ENCODE results near the gene CFL1.

Gene CFL1

DNA sequence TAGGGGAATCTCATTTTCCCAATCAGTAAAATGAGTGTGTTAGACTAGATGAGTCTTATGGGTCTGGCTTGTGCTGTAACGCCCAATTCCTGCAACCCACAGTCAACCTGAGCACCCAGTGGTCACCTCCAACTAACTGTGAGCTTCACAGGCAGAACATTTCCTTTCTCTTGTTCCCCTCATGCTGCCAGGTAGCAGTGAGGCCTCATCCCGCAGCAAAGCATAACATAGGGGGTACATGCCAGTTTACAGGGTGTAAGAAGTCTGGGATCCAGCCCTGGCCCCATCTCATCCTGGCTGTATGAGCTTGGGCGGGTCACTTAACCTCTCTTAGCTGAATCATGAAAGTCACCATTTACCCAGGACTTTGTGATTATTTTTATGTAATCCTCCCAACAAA lies 10.9 kb upstream of the CFL1 start:
- no peaks in the 10 kb centered on the region for H3K9me3 Mint-ChIP-seq
- peaks cover 15% of the 10 kb centered on the region for H3K4me1 Mint-ChIP-seq
- peaks cover 13% of the 10 kb centered on the region for H3K36me3 Mint-ChIP-seq
- no peaks in the 10 kb centered on the region for H3K27me3 Mint-ChIP-seq
- H3K4me3 Mint-ChIP-seq: no peak overlapping the region
- DNase-seq (ENCODE audit: low spot score in 2 of 2) (no peak), ATAC-seq (ENCODE audit: low read depth) (no peak)
- H3K27ac Mint-ChIP-seq: no peak overlapping the region

DNA sequence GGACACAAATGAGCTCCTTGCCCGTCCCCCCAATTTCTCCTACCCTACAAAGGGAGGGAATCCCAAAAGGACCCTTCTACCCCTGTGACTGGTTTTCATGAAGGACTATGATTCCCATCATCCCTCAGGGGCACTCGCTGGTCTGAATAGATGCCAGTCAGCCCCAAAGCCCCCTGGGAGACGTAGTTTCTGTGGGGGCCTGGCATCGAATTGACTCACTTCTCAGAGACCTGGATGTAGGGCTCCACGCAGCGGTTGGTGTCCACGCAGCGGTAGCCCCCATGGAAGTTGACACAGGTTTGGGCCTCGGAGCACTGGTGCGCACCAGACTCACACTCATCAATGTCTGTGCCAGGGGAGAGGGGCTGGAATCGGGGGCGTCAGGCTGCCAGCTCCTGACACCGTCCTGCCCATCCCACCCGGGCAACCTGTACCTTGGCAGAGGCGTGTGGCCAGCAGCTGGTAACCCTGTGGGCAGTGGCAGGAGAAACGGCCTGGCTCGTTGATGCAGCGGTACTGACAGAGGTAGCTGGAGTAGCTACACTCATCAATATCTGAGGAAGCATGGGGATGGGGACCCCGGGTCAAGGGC lies 10.2 kb upstream of the CFL1 start:
- DNase-seq (ENCODE audit: low spot score in 2 of 2) (no peak), ATAC-seq (ENCODE audit: low read depth) (peak; percentile 67)
- peaks cover 13% of the 10 kb centered on the region for H3K4me1 Mint-ChIP-seq
- no peaks in the 10 kb centered on the region for H3K9me3 Mint-ChIP-seq
- no peaks in the 10 kb centered on the region for H3K27me3 Mint-ChIP-seq
- H3K36me3 Mint-ChIP-seq: peaks cover 17% of the 10 kb centered on the region
- H3K4me3 Mint-ChIP-seq: no peak overlapping the region
- no peak overlapping the region for H3K27ac Mint-ChIP-seq

DNA sequence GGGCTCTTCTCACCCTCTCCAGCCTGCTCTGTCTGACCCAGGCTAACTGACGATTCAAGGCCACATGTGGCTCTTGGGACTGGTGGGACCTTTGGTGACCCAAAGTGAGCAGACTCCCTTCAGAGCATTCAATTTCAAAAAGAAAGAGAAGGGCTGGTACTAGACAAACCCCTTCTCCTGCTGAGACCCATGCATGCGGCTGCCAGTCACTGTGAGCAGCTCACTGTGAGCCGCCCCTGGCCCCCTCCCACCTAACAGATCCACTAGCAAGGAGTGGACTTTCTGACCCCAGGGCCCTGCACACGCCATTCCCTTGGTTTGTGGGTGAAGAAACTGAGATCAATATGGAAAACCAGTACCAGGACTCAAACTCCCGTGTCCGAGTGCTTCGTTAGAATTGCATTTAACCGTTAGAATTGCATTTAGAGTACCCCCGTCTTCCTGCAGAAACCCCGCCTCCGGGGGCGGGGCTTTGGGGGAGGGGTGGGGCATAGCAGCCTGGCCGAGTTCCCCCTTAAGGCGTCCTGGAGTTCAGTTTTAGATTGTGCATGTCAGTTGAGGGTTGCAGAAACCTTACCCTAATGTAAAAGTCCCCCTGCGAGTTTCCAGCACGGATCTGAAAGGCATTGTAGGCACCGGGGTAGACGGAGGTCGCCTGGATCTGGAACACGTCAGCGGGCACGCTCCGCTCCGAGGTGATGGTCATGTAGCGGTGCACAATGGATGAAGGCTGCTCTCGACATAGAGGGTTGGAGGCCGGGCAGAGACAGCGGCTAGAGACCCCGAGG lies 9.5 kb upstream of the CFL1 start:
- no peak overlapping the region for H3K27ac Mint-ChIP-seq
- no peaks in the 10 kb centered on the region for H3K9me3 Mint-ChIP-seq
- ATAC-seq (ENCODE audit: low read depth): peak; percentile 42
- DNase-seq (ENCODE audit: low spot score in 2 of 2): no peak
- peaks cover 23% of the 10 kb centered on the region for H3K36me3 Mint-ChIP-seq
- H3K4me3 Mint-ChIP-seq: no peak overlapping the region
- peaks cover 15% of the 10 kb centered on the region for H3K4me1 Mint-ChIP-seq
- no peaks in the 10 kb centered on the region for H3K27me3 Mint-ChIP-seq

DNA sequence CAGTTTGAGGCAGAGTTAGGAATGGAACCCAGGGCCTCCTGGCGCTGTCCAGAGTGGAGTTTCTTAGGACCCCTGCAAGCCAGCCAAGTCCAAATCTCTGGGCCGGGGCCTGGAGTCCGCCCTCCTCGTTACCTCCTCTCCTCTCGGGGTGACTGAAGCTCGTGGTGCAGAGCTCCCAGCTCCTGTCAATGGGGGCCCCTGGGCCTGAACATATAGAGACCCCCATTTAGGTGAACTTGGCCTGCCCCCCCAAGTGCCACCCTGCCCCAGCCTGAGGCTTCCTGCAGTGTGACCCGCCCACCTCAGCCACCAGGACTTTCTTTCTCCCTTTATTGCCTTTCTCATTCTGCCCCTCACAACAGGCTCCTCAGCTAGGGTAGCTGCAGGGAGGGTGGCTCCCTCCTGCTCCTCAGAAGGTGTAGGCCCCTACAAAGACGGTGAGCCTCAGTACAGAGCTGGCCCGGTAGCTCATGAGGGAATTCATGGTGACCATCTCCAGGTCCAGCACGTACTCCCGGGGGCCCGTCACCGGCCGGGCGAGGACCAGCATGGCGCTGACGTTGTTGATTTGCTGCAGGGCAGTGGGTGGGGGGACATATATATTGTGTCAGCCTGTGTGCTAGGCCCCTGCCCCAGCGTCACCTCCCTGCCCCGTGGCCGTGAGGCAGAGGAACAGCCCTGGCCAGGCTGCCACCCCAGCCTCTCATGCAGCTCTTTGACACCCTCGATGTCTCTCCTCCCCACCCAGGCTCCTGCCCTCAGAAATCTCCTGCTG lies 8.7 kb upstream of the CFL1 start:
- H3K27me3 Mint-ChIP-seq: no peaks in the 10 kb centered on the region
- no peak for DNase-seq (ENCODE audit: low spot score in 2 of 2)
- no peak overlapping the region for H3K27ac Mint-ChIP-seq
- no peak for ATAC-seq (ENCODE audit: low read depth)
- peaks cover 15% of the 10 kb centered on the region for H3K4me1 Mint-ChIP-seq
- H3K4me3 Mint-ChIP-seq: no peak overlapping the region
- H3K9me3 Mint-ChIP-seq: no peaks in the 10 kb centered on the region
- peaks cover 24% of the 10 kb centered on the region for H3K36me3 Mint-ChIP-seq

DNA sequence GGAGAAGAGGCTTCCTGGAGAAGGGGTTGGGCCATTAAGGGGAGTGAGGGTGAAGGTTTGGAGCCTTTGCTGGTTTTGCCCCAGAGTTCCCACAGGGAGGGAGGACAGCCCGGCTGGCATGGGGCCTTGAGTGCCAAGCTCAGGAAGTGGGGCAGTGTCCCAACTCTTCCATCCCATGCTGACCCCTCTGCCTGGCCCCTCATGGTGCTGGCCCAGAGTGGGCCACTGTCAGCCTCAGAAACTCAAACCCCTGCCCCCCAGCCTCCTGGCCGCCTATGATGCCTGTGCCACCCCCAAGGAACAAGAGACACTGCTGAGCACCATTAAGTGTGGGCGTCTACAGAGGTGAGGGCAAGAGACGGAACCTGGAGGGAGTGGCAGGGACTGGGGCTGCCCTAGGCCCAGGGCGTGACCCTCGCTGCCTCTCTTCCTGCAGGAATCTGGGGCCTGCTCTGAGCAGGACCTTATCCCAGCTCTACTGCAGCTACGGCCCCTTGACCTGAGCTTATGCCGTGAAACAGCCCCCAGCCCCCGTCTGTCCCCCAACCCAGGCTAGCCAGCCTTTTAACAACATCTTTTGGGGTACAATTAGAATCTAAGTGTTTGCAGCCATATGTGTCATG lies 7.7 kb upstream of the CFL1 start:
- Mint-ChIP-seq H3K36me3 (peaks cover 24% of the 10 kb centered on the region), H3K27me3 (no peaks in the 10 kb centered on the region), H3K4me1 (peaks cover 13% of the 10 kb centered on the region), H3K9me3 (no peaks in the 10 kb centered on the region), H3K4me3 (no peak overlapping the region), H3K27ac (no peak overlapping the region)
- DNase-seq (ENCODE audit: low spot score in 2 of 2) (no peak), ATAC-seq (ENCODE audit: low read depth) (no peak)

DNA sequence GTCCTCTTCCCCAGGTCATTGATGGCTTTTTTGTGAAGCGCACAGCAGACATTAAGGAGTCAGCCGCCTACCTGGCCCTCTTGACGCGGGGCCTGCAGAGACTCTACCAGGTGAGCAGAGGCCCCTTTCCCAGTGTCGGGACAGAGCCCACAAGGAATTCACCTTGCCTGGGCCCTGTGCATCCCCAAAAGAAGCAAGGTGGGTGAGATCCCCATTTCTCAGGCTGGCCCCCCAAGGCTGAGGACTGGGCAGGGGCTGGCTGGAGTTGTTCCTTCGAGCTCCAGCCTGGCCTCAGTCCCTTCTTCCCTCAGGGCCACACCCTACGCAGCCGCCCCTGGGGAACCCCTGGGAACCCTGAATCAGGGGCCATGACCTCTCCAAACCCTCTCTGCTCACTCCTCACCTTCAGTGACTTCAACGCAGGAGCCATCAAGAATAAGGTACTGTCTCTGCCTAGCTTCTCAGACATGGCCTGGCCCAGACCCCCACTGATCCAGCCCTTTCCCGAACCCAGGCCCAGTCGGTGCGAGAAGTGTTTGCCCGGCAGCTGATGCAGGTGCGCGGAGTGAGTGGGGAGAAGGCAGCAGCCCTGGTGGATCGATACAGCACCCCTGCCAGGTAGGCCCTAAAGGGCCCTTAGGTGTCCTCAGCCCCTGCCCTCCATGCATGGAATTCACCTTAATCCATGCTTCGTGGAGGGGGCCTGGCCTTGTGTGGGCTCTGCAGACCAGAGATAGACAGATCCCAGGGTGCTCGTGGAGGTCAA lies 6.9 kb upstream of the CFL1 start:
- Mint-ChIP-seq H3K4me3 (no peak overlapping the region), H3K4me1 (peaks cover 14% of the 10 kb centered on the region), H3K27ac (no peak overlapping the region), H3K27me3 (no peaks in the 10 kb centered on the region), H3K9me3 (no peaks in the 10 kb centered on the region), H3K36me3 (peaks cover 24% of the 10 kb centered on the region)
- DNase-seq (ENCODE audit: low spot score in 2 of 2) (no peak), ATAC-seq (ENCODE audit: low read depth) (no peak)

DNA sequence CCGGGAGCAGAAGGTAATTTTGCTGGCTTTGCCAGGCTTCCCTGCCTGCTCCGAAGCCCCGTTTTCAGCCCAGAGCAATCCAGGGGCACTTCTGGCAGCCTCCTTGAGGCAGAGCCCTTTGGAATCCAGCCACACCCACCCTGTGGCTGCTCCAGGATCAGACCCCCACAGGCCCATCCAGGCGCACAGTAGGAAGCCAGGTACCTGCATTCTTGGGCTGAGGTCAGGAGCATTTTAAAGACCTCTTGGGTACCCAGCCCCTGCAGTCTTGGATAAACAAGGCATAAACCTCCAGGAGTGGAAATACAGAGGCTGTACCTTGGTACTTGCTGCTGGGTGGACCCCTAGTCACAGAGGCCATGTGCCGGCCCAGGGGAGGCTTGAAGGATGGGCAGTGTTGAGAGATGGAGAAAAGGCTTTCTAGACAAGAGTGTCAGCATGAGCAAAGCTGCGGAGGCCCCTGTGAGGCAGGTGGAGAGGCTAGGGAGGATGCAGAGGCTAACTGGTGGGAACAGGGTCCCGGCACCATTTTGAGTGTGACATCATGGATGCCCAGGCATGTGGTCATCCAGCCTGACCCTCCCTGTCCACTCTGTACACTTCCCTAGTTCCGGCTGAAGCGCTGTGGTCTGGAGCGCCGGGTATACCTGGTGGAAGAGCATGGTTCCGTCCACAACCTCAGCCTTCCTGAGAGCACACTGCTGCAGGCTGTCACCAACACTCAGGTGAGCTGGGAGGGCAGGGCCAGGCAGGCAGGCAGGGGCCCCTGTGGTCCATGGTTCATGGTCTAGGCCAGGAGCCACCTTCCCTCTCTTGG lies 6.1 kb upstream of the CFL1 start:
- Mint-ChIP-seq H3K27me3 (no peaks in the 10 kb centered on the region), H3K9me3 (no peaks in the 10 kb centered on the region), H3K27ac (no peak overlapping the region), H3K4me3 (no peak overlapping the region), H3K36me3 (peaks cover 24% of the 10 kb centered on the region), H3K4me1 (peaks cover 16% of the 10 kb centered on the region)
- DNase-seq (ENCODE audit: low spot score in 2 of 2) (no peak), ATAC-seq (ENCODE audit: low read depth) (no peak)

DNA sequence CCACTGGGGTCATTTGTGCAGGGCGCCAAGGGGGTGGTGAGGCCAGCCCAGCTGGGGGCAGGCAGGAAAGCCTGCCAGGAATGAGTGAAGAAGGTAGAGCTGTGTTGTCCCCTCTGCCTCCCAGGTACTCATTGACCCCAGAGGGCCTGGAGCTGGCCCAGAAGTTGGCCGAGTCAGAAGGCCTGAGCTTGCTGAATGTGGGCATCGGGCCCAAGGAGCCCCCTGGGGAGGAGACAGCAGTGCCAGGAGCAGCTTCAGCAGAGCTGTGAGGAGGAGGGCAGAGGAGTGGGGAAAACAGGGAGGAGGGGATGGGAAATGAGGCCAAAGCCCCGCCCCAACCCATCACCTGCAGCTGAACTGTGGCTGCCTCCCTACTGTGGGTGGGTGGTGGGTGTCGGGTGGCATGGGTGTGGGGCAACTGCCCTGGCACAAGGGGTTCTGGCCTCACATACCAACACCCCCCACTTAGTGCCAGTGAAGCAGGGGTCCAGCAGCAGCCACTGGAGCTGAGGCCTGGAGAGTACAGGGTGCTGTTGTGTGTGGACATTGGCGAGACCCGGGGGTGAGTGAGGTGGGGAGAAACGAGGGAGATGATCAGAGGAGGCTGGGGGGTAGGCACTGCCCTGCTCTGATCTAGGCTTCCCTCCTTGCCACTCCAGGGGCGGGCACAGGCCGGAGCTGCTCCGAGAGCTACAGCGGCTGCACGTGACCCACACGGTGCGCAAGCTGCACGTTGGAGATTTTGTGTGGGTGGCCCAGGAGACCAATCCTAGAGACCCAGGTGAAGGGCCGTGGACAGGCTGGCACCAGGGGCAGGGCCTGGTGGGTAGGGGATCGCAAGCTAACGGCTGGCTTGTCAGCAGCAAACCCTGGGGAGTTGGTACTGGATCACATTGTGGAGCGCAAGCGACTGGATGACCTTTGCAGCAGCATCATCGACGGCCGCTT lies 5.2 kb upstream of the CFL1 start:
- DNase-seq (ENCODE audit: low spot score in 2 of 2) (no peak), ATAC-seq (ENCODE audit: low read depth) (no peak)
- no peak overlapping the region for H3K4me3 Mint-ChIP-seq
- peak overlapping the region; percentile 65 for H3K27ac Mint-ChIP-seq
- no peaks in the 10 kb centered on the region for H3K9me3 Mint-ChIP-seq
- H3K36me3 Mint-ChIP-seq: peaks cover 24% of the 10 kb centered on the region
- H3K27me3 Mint-ChIP-seq: no peaks in the 10 kb centered on the region
- peaks cover 22% of the 10 kb centered on the region for H3K4me1 Mint-ChIP-seq

DNA sequence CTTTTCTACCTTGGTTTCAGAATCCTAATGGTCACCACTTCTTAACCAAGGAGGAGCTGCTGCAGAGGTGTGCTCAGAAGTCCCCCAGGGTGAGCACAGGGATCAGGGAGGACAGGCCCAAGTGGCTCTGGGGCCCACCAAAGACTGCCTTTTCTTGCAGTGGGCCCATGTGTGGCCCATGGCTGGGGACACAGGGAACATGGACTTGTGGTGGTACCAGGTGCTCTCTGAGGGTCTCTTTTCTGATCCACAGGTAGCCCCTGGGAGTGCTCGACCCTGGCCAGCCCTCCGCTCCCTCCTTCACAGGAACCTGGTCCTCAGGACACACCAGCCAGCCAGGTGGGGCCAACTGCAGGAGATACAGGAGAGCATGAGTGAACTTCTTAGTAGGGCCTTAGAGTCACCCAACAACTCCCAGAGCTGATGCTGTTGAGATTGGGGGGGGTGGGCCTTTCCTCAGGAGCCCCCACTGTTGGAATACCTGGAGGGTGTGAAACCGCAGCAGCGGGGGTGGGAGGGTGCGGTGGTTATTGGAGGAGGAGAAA lies 4.3 kb upstream of the CFL1 start:
- Mint-ChIP-seq H3K4me3 (no peak overlapping the region), H3K27ac (peak overlapping the region; percentile 65), H3K9me3 (no peaks in the 10 kb centered on the region), H3K36me3 (peaks cover 24% of the 10 kb centered on the region), H3K4me1 (peaks cover 20% of the 10 kb centered on the region), H3K27me3 (no peaks in the 10 kb centered on the region)
- DNase-seq (ENCODE audit: low spot score in 2 of 2) (no peak), ATAC-seq (ENCODE audit: low read depth) (no peak)

DNA sequence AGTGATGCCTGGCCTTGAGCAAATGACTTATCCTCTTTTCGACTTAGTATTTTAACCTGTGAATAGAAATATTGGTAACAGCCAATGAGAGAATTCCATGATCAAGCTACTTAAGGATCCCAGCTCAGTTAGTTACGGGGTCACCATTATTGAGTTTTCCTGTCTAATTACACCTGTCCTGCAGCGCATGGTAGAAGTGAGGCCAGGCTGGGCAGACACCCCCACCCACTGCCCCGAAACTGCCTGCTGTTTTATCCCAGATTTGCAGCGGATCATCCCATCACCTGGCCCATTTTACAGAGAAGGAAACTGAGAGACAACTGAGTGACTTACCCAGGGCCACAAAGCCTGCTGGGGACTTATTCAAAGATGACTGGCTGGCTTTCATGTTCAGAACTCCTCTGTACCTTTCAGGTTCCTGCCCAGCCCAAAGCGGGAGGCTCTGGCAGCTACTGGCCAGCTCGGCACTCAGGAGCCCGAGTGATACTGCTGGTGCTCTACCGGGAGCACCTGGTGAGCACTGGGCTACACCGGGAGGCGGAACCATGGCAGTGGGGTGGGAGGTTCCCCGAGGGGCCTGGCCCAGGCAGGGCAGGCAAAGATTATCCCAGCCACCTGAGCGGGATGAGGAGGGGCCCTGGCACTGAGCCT lies 3.7 kb upstream of the CFL1 start:
- peak overlapping the region; percentile 95 for H3K4me3 Mint-ChIP-seq
- H3K27me3 Mint-ChIP-seq: no peaks in the 10 kb centered on the region
- peaks cover 20% of the 10 kb centered on the region for H3K4me1 Mint-ChIP-seq
- DNase-seq (ENCODE audit: low spot score in 2 of 2) (no peak), ATAC-seq (ENCODE audit: low read depth) (no peak)
- H3K27ac Mint-ChIP-seq: no peak overlapping the region
- no peaks in the 10 kb centered on the region for H3K9me3 Mint-ChIP-seq
- H3K36me3 Mint-ChIP-seq: peaks cover 21% of the 10 kb centered on the region

DNA sequence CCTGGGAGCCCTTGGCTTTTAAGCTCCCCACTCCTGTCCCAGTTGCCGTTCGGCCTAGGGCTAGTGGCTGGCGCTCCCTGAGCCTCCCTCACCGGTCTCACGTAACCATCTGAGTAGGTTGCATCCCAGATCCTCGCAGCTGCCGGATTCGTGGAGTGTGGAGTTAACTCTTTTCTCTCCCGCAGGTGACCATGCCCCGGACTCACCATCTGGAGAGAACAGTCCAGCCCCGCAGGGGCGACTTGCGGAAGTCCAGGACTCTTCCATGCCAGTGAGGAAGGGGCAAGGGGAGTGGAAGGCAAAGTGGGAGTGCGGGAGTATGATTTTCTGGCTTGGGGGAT lies 3.2 kb upstream of the CFL1 start:
- H3K27me3 Mint-ChIP-seq: no peaks in the 10 kb centered on the region
- no peak for DNase-seq (ENCODE audit: low spot score in 2 of 2)
- peaks cover 25% of the 10 kb centered on the region for H3K4me1 Mint-ChIP-seq
- ATAC-seq (ENCODE audit: low read depth): no peak
- peaks cover 20% of the 10 kb centered on the region for H3K36me3 Mint-ChIP-seq
- no peaks in the 10 kb centered on the region for H3K9me3 Mint-ChIP-seq
- peak overlapping the region; percentile 88 for H3K27ac Mint-ChIP-seq
- peak overlapping the region; percentile 95 for H3K4me3 Mint-ChIP-seq

All from memory B cell (primary cell).